Measurements from ENCODE around the gene GOLPH3L.
"Not testable (repeated sequence)": the region's sequence is repeated elsewhere in the genome, so short reads cannot be mapped to it uniquely, and the experiment has no call there.

GOLPH3L gene

GRCh38 chr1:150696995-150697927, at the start of gene GOLPH3L:
Gene GOLPH3L (minus strand): TSS chr1:150697154. CDS start chr1:150694838, 2,316 bp downstream.
- DNase-seq: peak; percentile 99

- DNase-seq: no peak
Measured at GRCh38 chr1:150730130-150730721, 33.3 kb upstream of the GOLPH3L start.

GRCh38 chr1:150724336-150724735, 27.4 kb upstream of the GOLPH3L start:
- DNase-seq: no peak

GRCh38 chr1:150720703-150721102, 23.7 kb upstream of the GOLPH3L start, which contains the start of gene HORMAD1:
Gene HORMAD1 (minus strand): TSS chr1:150720895. CDS start chr1:150719505, 1,390 bp downstream.
- no peak for DNase-seq

- no peak for DNase-seq
Measured at GRCh38 chr1:150720098-150720497, 23.1 kb upstream of the GOLPH3L start.

- DNase-seq: no peak
Measured at GRCh38 chr1:150718225-150718891, 21.4 kb upstream of the GOLPH3L start.

- not testable (repeated sequence) for DNase-seq
Measured at GRCh38 chr1:150709031-150709430, 12.1 kb upstream of the GOLPH3L start.

GRCh38 chr1:150708595-150708994, 11.6 kb upstream of the GOLPH3L start:
- DNase-seq: no peak

- DNase-seq: no peak
Measured at GRCh38 chr1:150706091-150706490, 9.1 kb upstream of the GOLPH3L start.

GRCh38 chr1:150703427-150703826, 6.5 kb upstream of the GOLPH3L start:
- no peak for DNase-seq

GRCh38 chr1:150696590-150696989, 364 bp downstream of the GOLPH3L start:
- DNase-seq: no peak

- no peak for DNase-seq
Measured at GRCh38 chr1:150696162-150696561, 792 bp downstream of the GOLPH3L start.

GRCh38 chr1:150695561-150695960, 1.4 kb downstream of the GOLPH3L start:
- DNase-seq: no peak

- no peak for DNase-seq
Measured at GRCh38 chr1:150692720-150693119, 4.2 kb downstream of the GOLPH3L start.

- no peak for DNase-seq
Measured at GRCh38 chr1:150688763-150689162, 8.2 kb downstream of the GOLPH3L start.

GRCh38 chr1:150686275-150686674, 10.7 kb downstream of the GOLPH3L start:
- no peak for DNase-seq

- DNase-seq: no peak
Measured at GRCh38 chr1:150683914-150684313, 13.0 kb downstream of the GOLPH3L start.

GRCh38 chr1:150678988-150679387, 18.0 kb downstream of the GOLPH3L start:
- no peak for DNase-seq

GRCh38 chr1:150674881-150675280, 22.1 kb downstream of the GOLPH3L start:
- no peak for DNase-seq

- DNase-seq: no peak
Measured at GRCh38 chr1:150663321-150663720, 33.6 kb downstream of the GOLPH3L start.

- no peak for DNase-seq
Measured at GRCh38 chr1:150662811-150663210, 34.1 kb downstream of the GOLPH3L start.

- DNase-seq: no peak
Measured at GRCh38 chr1:150661156-150661555, 35.8 kb downstream of the GOLPH3L start.

GRCh38 chr1:150660584-150660983, 36.4 kb downstream of the GOLPH3L start:
- no peak for DNase-seq

- not testable (repeated sequence) for DNase-seq
Measured at GRCh38 chr1:150657064-150657463, 39.9 kb downstream of the GOLPH3L start.
